ENCODE data around the gene CPA1.

- TF ChIP-seq CEBPB (IDR thresholded peaks at IDR 0.05), result no peak
- TF ChIP-seq NFIC (IDR thresholded peaks at IDR 0.05), result no peak
- TF ChIP-seq USF1 (IDR thresholded peaks at IDR 0.05), result no peak
- no peak for TF ChIP-seq YY1 (IDR thresholded peaks at IDR 0.05; ENCODE audit: low read depth)
- no peak for TF ChIP-seq MAX (IDR thresholded peaks at IDR 0.05)
- TF ChIP-seq REST (IDR thresholded peaks at IDR 0.05; ENCODE audit: low read depth), result no peak
- no peak for TF ChIP-seq EGR1 (IDR thresholded peaks at IDR 0.05)
- TF ChIP-seq FOXM1 (IDR thresholded peaks at IDR 0.05; ENCODE audit: borderline replicate concordance, low read depth), result no peak
- TF ChIP-seq TAF1 (IDR thresholded peaks at IDR 0.05; ENCODE audit: low read depth), result no peak
- TF ChIP-seq TEAD4 (IDR thresholded peaks at IDR 0.05), result no peak
- no peak for TF ChIP-seq EP300 (IDR thresholded peaks at IDR 0.05; ENCODE audit: borderline replicate concordance)
These were observed 3.1 kb upstream of the CPA1 start for GRCh38 chr7:130377178-130377577.
